ENCODE results near the gene LIMCH1.

- TF ChIP-seq POLR2AphosphoS5 (IDR thresholded peaks at IDR 0.05; ENCODE audit: low read depth, low read length) = no peak
- no peak for TF ChIP-seq JUND (IDR thresholded peaks at IDR 0.05)
- TF ChIP-seq, protein P1, sequence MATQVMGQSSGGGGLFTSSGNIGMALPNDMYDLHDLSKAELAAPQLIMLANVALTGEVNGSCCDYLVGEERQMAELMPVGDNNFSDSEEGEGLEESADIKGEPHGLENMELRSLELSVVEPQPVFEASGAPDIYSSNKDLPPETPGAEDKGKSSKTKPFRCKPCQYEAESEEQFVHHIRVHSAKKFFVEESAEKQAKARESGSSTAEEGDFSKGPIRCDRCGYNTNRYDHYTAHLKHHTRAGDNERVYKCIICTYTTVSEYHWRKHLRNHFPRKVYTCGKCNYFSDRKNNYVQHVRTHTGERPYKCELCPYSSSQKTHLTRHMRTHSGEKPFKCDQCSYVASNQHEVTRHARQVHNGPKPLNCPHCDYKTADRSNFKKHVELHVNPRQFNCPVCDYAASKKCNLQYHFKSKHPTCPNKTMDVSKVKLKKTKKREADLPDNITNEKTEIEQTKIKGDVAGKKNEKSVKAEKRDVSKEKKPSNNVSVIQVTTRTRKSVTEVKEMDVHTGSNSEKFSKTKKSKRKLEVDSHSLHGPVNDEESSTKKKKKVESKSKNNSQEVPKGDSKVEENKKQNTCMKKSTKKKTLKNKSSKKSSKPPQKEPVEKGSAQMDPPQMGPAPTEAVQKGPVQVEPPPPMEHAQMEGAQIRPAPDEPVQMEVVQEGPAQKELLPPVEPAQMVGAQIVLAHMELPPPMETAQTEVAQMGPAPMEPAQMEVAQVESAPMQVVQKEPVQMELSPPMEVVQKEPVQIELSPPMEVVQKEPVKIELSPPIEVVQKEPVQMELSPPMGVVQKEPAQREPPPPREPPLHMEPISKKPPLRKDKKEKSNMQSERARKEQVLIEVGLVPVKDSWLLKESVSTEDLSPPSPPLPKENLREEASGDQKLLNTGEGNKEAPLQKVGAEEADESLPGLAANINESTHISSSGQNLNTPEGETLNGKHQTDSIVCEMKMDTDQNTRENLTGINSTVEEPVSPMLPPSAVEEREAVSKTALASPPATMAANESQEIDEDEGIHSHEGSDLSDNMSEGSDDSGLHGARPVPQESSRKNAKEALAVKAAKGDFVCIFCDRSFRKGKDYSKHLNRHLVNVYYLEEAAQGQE (IDR thresholded peaks at IDR 0.05; ENCODE audit: low read depth, low read length) = no peak
- TF ChIP-seq CTCF (IDR thresholded peaks at IDR 0.05) = no peak
- TF ChIP-seq, protein P2, sequence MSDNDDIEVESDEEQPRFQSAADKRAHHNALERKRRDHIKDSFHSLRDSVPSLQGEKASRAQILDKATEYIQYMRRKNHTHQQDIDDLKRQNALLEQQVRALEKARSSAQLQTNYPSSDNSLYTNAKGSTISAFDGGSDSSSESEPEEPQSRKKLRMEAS (IDR thresholded peaks at IDR 0.05; ENCODE audit: low read depth) = no peak
- peak; percentile 82 for TF ChIP-seq RCOR1 (IDR thresholded peaks at IDR 0.05; ENCODE audit: low read length)
- TF ChIP-seq YY1 (IDR thresholded peaks at IDR 0.05; ENCODE audit: low read depth) = no peak
- TF ChIP-seq ELF1 (IDR thresholded peaks at IDR 0.05) = no peak
- no peak for TF ChIP-seq MXI1 (IDR thresholded peaks at IDR 0.05; ENCODE audit: low read depth, low read length)
- TF ChIP-seq, protein P3, sequence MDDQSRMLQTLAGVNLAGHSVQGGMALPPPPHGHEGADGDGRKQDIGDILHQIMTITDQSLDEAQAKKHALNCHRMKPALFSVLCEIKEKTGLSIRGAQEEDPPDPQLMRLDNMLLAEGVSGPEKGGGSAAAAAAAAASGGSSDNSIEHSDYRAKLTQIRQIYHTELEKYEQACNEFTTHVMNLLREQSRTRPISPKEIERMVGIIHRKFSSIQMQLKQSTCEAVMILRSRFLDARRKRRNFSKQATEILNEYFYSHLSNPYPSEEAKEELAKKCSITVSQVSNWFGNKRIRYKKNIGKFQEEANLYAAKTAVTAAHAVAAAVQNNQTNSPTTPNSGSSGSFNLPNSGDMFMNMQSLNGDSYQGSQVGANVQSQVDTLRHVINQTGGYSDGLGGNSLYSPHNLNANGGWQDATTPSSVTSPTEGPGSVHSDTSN (IDR thresholded peaks at IDR 0.05) = no peak
- TF ChIP-seq, protein P4, sequence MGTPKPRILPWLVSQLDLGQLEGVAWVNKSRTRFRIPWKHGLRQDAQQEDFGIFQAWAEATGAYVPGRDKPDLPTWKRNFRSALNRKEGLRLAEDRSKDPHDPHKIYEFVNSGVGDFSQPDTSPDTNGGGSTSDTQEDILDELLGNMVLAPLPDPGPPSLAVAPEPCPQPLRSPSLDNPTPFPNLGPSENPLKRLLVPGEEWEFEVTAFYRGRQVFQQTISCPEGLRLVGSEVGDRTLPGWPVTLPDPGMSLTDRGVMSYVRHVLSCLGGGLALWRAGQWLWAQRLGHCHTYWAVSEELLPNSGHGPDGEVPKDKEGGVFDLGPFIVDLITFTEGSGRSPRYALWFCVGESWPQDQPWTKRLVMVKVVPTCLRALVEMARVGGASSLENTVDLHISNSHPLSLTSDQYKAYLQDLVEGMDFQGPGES (IDR thresholded peaks at IDR 0.05; ENCODE audit: low read depth, low read length) = no peak
These were observed 52.6 kb downstream of the LIMCH1 start for GRCh38 chr4:41590591-41590990.
